Measurements from ENCODE around the gene RGS19.

Gene RGS19

GRCh38 chr20:64108731-64109681 lies 29.7 kb upstream of the RGS19 start:
- no peak for DNase-seq (ENCODE audit: low read depth in 2 of 2)

- no peak for DNase-seq (ENCODE audit: low read depth in 2 of 2)
These were observed 28.6 kb upstream of the RGS19 start for GRCh38 chr20:64107736-64108457.

GRCh38 chr20:64106981-64107735 lies 27.8 kb upstream of the RGS19 start, which contains the start of gene NPBWR2:
NPBWR2 (minus strand) TSS chr20:64107565; CDS start chr20:64106831, 734 bp downstream.
- no peak for DNase-seq (ENCODE audit: low read depth in 2 of 2)

- DNase-seq (ENCODE audit: low read depth in 2 of 2): no peak
These were observed 27.2 kb upstream of the RGS19 start for GRCh38 chr20:64106435-64106961.

GRCh38 chr20:64105846-64106434 lies 26.6 kb upstream of the RGS19 start:
- no peak for DNase-seq (ENCODE audit: low read depth in 2 of 2)

- no peak for DNase-seq (ENCODE audit: low read depth in 2 of 2)
These were observed 25.5 kb upstream of the RGS19 start for GRCh38 chr20:64104667-64105451.

- no peak for DNase-seq (ENCODE audit: low read depth in 2 of 2)
These were observed 24.8 kb upstream of the RGS19 start for GRCh38 chr20:64103871-64104666.

GRCh38 chr20:64102647-64103354 lies 23.5 kb upstream of the RGS19 start:
- no peak for DNase-seq (ENCODE audit: low read depth in 2 of 2)

- peak in 1 of 2 donors; percentile 41 for DNase-seq (ENCODE audit: low read depth in 2 of 2)
These were observed 22.7 kb upstream of the RGS19 start for GRCh38 chr20:64101731-64102621.

GRCh38 chr20:64100946-64101688 lies 21.8 kb upstream of the RGS19 start:
- no peak for DNase-seq (ENCODE audit: low read depth in 2 of 2)

- DNase-seq (ENCODE audit: low read depth in 2 of 2): no peak
These were observed 21.2 kb upstream of the RGS19 start for GRCh38 chr20:64100566-64100888.

- DNase-seq (ENCODE audit: low read depth in 2 of 2): no peak
These were observed 20.7 kb upstream of the RGS19 start for GRCh38 chr20:64099880-64100565.

- DNase-seq (ENCODE audit: low read depth in 2 of 2): no peak
These were observed 19.9 kb upstream of the RGS19 start for GRCh38 chr20:64099086-64099786.

GRCh38 chr20:64098471-64099013 lies 19.2 kb upstream of the RGS19 start:
- DNase-seq (ENCODE audit: low read depth in 2 of 2): no peak

- DNase-seq (ENCODE audit: low read depth in 2 of 2): no peak
These were observed 17.2 kb upstream of the RGS19 start for GRCh38 chr20:64096535-64096934.

GRCh38 chr20:64095927-64096326 lies 16.6 kb upstream of the RGS19 start:
- no peak for DNase-seq (ENCODE audit: low read depth in 2 of 2)

All from stimulated activated CD8-positive, alpha-beta memory T cell treated with anti-CD3 and anti-CD28 coated beads, Interleukin-7, amount 100 ng/mL, for 4 hours (primary cell).